SK-N-SH (cell line): ENCODE results near the gene RASGRP2. TPM values are rescaled to one million over a fixed set of nuclear protein-coding genes. Genes with fewer than 3 reads are reported as not detected.

Experiments
- CTCF ChIA-PET: fragments of 300-600, 350-600 bp; formaldehyde crosslinking; extraction: SDS; loops from one replicate; lab custom pipeline; 2021; lab: Yijun Ruan, JAX
- POLR2A ChIA-PET: fragments of 350-600 bp; sonication (Branson Sonifier 250); formaldehyde crosslinking; extraction: SDS; loops from one replicate; lab custom pipeline; 2020; ENCODE audit warnings: antibody characterized with exemption, inconsistent platforms; lab: Yijun Ruan, JAX
- DNase-seq: peaks from one replicate; pipeline ENCODE4 v3.0.0; 2012
- H2AFZ ChIP-seq: fragments of 200-600 bp; sonication (generic); 2 replicates; pipeline ENCODE4 v1.8.1; 2016; ENCODE audit warnings: antibody characterized with exemption, mild to moderate bottlenecking, low read depth
- H3F3A ChIP-seq: fragments of 200-600 bp; sonication (generic); replicated peaks from 2 replicates; pipeline ENCODE3; 2016; ENCODE audit warnings: antibody characterized with exemption, mild to moderate bottlenecking; ENCODE audit not compliant: insufficient read depth
- H3K27ac ChIP-seq, 2 experiments: fragments of 200-500 bp in 1 of 2; fragments of 200-600 bp in 1 of 2; sonication (Bioruptor generic) in 1 of 2; sonication (generic), shearing (Covaris generic) in 1 of 2; 2 replicates each; pipeline versions ENCODE4 v1.5.1 to v1.6.1; 2014 to 2016; ENCODE audit warnings: low read depth in 2 of 2, inconsistent platforms in 1 of 2, low read length in 1 of 2, mild to moderate bottlenecking in 1 of 2, mixed read lengths in 1 of 2
- H3K27me3 ChIP-seq: fragments of 200-600 bp; sonication (generic), shearing (Covaris generic); 2 replicates; pipeline ENCODE4 v1.6.1; 2016; ENCODE audit warnings: mixed run types; ENCODE audit not compliant: insufficient read depth
- H3K36me3 ChIP-seq, 2 experiments: fragments of 200-500 bp in 1 of 2; fragments of 200-600 bp in 1 of 2; sonication (Bioruptor generic) in 1 of 2; sonication (generic) in 1 of 2; replicated peaks in 1 of 2; 2 replicates each; pipeline versions ENCODE3 to v1.5.1; 2014 to 2016; ENCODE audit warnings: low read length in 1 of 2, mild to moderate bottlenecking in 1 of 2; ENCODE audit not compliant: insufficient read depth in 2 of 2, control insufficient read depth in 1 of 2
- H3K4me1 ChIP-seq, 2 experiments: fragments of 200-500 bp in 1 of 2; fragments of 200-600 bp in 1 of 2; sonication (Bioruptor generic) in 1 of 2; sonication (generic), shearing (Covaris generic) in 1 of 2; 2 replicates each; pipeline versions ENCODE4 v1.5.1 to v1.6.1; 2014 to 2016; ENCODE audit warnings: low read depth in 1 of 2, low read length in 1 of 2, mixed run types in 1 of 2; ENCODE audit not compliant: insufficient read depth in 2 of 2, control insufficient read depth in 1 of 2
- H3K4me2 ChIP-seq: fragments of 200-600 bp; sonication (generic), shearing (Covaris generic); 2 replicates; pipeline ENCODE4 v1.6.1; 2017; ENCODE audit warnings: mixed run types
- H3K4me3 ChIP-seq, 2 experiments: fragments of 200-500 bp in 1 of 2; fragments of 200-600 bp in 1 of 2; sonication (Bioruptor generic) in 1 of 2; sonication (generic), shearing (Covaris generic) in 1 of 2; 2 replicates each; pipeline versions ENCODE4 v1.5.1 to v1.8.1; 2014 to 2016; ENCODE audit warnings: low read depth in 2 of 2, inconsistent platforms in 1 of 2, low read length in 1 of 2, mild to moderate bottlenecking in 1 of 2, mixed read lengths in 1 of 2, moderate library complexity in 1 of 2
- H3K79me2 ChIP-seq: fragments of 200-600 bp; sonication (generic); 2 replicates; pipeline ENCODE4 v1.8.1; 2017; ENCODE audit warnings: mild to moderate bottlenecking; ENCODE audit not compliant: insufficient read depth
- H3K9ac ChIP-seq: fragments of 200-600 bp; sonication (generic); 2 replicates; pipeline ENCODE4 v1.6.1; 2017; ENCODE audit warnings: mixed run types
- H3K9me2 ChIP-seq: fragments of 200-600 bp; sonication (generic); 2 replicates; pipeline ENCODE4 v1.6.1; 2017; ENCODE audit warnings: mixed run types
- H3K9me3 ChIP-seq: fragments of 200-600 bp; sonication (generic); 2 replicates; pipeline ENCODE4 v1.6.1; 2017; ENCODE audit warnings: mixed run types, mild to moderate bottlenecking, moderate library complexity
- H4K20me1 ChIP-seq: fragments of 200-600 bp; sonication (generic); 2 replicates; pipeline ENCODE4 v1.6.1; 2017; ENCODE audit warnings: mild to moderate bottlenecking, mixed run types; ENCODE audit not compliant: insufficient read depth
- CHD2 ChIP-seq: fragments of 150-350 bp; IDR thresholded peaks from 2 replicates; pipeline ENCODE4 v1.6.1; 2018; ENCODE audit warnings: low read length; ENCODE audit not compliant: partially characterized antibody
- FOSL2 ChIP-seq: IDR thresholded peaks from 2 replicates; pipeline ENCODE4 v1.4.0; 2012; ENCODE audit warnings: low read depth, mild to moderate bottlenecking, moderate library complexity, borderline replicate concordance
- FOXM1 ChIP-seq: IDR thresholded peaks from 2 replicates; pipeline ENCODE4 v1.4.0; 2012; ENCODE audit warnings: low read depth, mild to moderate bottlenecking
- GATA2 ChIP-seq: sonication (generic); formaldehyde crosslinking; IDR thresholded peaks from 2 replicates; pipeline ENCODE4 v1.5.0; 2020; ENCODE audit warnings: mild to moderate bottlenecking, missing genetic modification reagents
- IRF3 ChIP-seq: fragments of 150-350 bp; IDR thresholded peaks from 2 replicates; pipeline ENCODE4 v1.6.1; 2016; ENCODE audit warnings: mild to moderate bottlenecking, low read depth, low read length
- JUND ChIP-seq: IDR thresholded peaks from 2 replicates; pipeline ENCODE4 v1.4.0; 2012
- MAX ChIP-seq: IDR thresholded peaks from 2 replicates; pipeline ENCODE4 v1.4.0; 2012; ENCODE audit warnings: low read depth
- MEF2A ChIP-seq: IDR thresholded peaks from 2 replicates; pipeline ENCODE4 v1.4.0; 2012; ENCODE audit warnings: low read depth, borderline replicate concordance
- MXI1 ChIP-seq: IDR thresholded peaks from 2 replicates; pipeline ENCODE4 v1.6.1; 2012; ENCODE audit warnings: mild to moderate bottlenecking, low read depth, low read length, improper control_type of control experiment
- PBX3 ChIP-seq: IDR thresholded peaks from 2 replicates; pipeline ENCODE4; 2012
- RCOR1 ChIP-seq: fragments of 150-350 bp; IDR thresholded peaks from 2 replicates; pipeline ENCODE4 v1.6.1; 2017; ENCODE audit warnings: antibody characterized with exemption, low read length
- REST ChIP-seq: IDR thresholded peaks from 2 replicates; pipeline ENCODE4 v1.6.1; 2012; ENCODE audit warnings: mild to moderate bottlenecking, low read depth, low read length, moderate library complexity
- RFX5 ChIP-seq: IDR thresholded peaks from 2 replicates; pipeline ENCODE4 v1.6.1; 2012; ENCODE audit warnings: mild to moderate bottlenecking, improper control_type of control experiment, low read length
- RXRA ChIP-seq: IDR thresholded peaks from 2 replicates; pipeline ENCODE4 v1.4.0; 2012; ENCODE audit warnings: low read depth, mild to moderate bottlenecking, borderline replicate concordance
- TAF1 ChIP-seq: IDR thresholded peaks from 2 replicates; pipeline ENCODE4 v1.6.1; 2012; ENCODE audit warnings: low read depth, mild to moderate bottlenecking, low read length, moderate library complexity, borderline replicate concordance
- TEAD4 ChIP-seq: IDR thresholded peaks from 2 replicates; pipeline ENCODE4 v1.4.0; 2012; ENCODE audit warnings: mild to moderate bottlenecking, borderline replicate concordance; ENCODE audit not compliant: insufficient read depth
- WGBS: methylation state at CpG from one replicate; pipeline ENCODE4 v1.1.6; 2017; ENCODE audit warnings: low lambda C conversion rate; 5-methylcytosine and 5-hydroxymethylcytosine counted together
- polyA plus RNA-seq, 3 experiments: library from polyadenylated mRNA; depleted of rRNA; stranded (reverse); fragments of >200 nt; gene quantifications; 2 replicates each; pipeline ENCODE4 v1.2.3, GENCODE V29; 2012

The RASGRP2 gene
- polyA plus RNA-seq, 1 of the 3 experiments (the other 2 are of a cell fraction) = 1.6 TPM

GRCh38 chr11:64753019-64753379 is 9.1 kb upstream of the RASGRP2 start:
- Histone ChIP-seq H4K20me1 (peaks cover 2% of the 10 kb centered on the region; the same call in 1 of the 2 replicates), H3F3A (peaks cover 16% of the 10 kb centered on the region)

More at GRCh38 chr11:64753019-64753379, 9.1 kb upstream of the RASGRP2 start:
- ChIA-PET POLR2A (no interaction called here), CTCF (interaction anchor here (1.2 to 3.4 kb wide), 3 partner anchors 9 to 15 kb away, joined by 3 to 15 read pairs (median 10); partner anchors contain the start of gene RASGRP2)
- H3K4me1 ChIP-seq = no peaks in the 10 kb centered on the region; a peak in 1 of 4 replicates
- no peaks in the 10 kb centered on the region for H3K9me2 ChIP-seq
- WGBS = 92% methylated on average over 6 of the region's 7 CpGs
- H3K36me3 ChIP-seq = no peaks in the 10 kb centered on the region
- no peak overlapping the region for H3K4me2 ChIP-seq
- H3K4me3 ChIP-seq = no peak overlapping the region
- no peak overlapping the region for H3K27ac ChIP-seq
- DNase-seq = no peak
- H3K9me3 ChIP-seq = no peaks in the 10 kb centered on the region
- TF ChIP-seq RFX5 = no peak
- TF ChIP-seq REST = no peak
- no peak for TF ChIP-seq FOSL2
- no peak for TF ChIP-seq CHD2
- no peak for TF ChIP-seq FOXM1
- no peak for TF ChIP-seq MEF2A
- no peak for TF ChIP-seq PBX3
- no peak for TF ChIP-seq GATA2 (CRISPR knock-in tag)
- no peak for TF ChIP-seq RCOR1
- TF ChIP-seq MXI1 = no peak
- TF ChIP-seq IRF3 = no peak
- TF ChIP-seq TAF1 = no peak
- no peak for TF ChIP-seq JUND
- TF ChIP-seq MAX = no peak
- no peak for TF ChIP-seq TEAD4
- no peak for TF ChIP-seq RXRA
- H3K79me2 ChIP-seq = no peaks in the 10 kb centered on the region
- no peak overlapping the region for H2AFZ ChIP-seq
- H3K9ac ChIP-seq = no peak overlapping the region
- H3K27me3 ChIP-seq = no peaks in the 10 kb centered on the region
